ENCODE data around the gene SLC66A1. TPM values are rescaled to one million over a fixed set of nuclear protein-coding genes. Genes with fewer than 3 reads are reported as not detected.

The SLC66A1 gene
- total RNA-seq, 1 experiment from 2014 or later, result 27.7 TPM

- Histone ChIP-seq H3K9me3 (ENCODE audit: low read length) (no peaks in the 10 kb centered on the region), H3K9me2 (replicated peaks; ENCODE audit: low read length) (no peaks in the 10 kb centered on the region), H3K4me2 (ENCODE audit: low read length) (no peak overlapping the region), H3K27ac (ENCODE audit: low read length) (no peak overlapping the region), H3K4me3 (ENCODE audit: low read length) (no peak overlapping the region), H3K27me3 (ENCODE audit: low read length) (no peaks in the 10 kb centered on the region), H2AFZ (ENCODE audit: low read length) (no peak overlapping the region), H3K36me3 (ENCODE audit: low read depth, low read length) (no peaks in the 10 kb centered on the region), H3K79me2 (ENCODE audit: low read length) (no peaks in the 10 kb centered on the region; the same call in 1 of the 2 replicates), H3K9ac (ENCODE audit: low read length) (no peak overlapping the region), H4K20me1 (ENCODE audit: low read length) (no peaks in the 10 kb centered on the region), H3K4me1 (ENCODE audit: insufficient read depth, low read length) (peaks cover 10% of the 10 kb centered on the region), H3F3A (ENCODE audit: low read length, unreplicated experiment) (no peaks in the 10 kb centered on the region)
- POLR2A ChIA-PET (ENCODE audit: unreplicated experiment), result no interaction called here
- DNase-seq (no peak), ATAC-seq (no peak)
- TF ChIP-seq EZH2 (IDR thresholded peaks at IDR 0.05; ENCODE audit: low read length, unreplicated experiment), result no peak
- no peak for TF ChIP-seq CTCF (conservative IDR thresholded peaks at IDR 0.05; ENCODE audit: low read depth, low read length)
- no peak for TF ChIP-seq EZH2phosphoT487 (IDR thresholded peaks at IDR 0.05; ENCODE audit: borderline replicate concordance, low read length)
- BruUV-seq (replicated peaks), result no TSS peak
- CTCF ChIA-PET, result interaction anchor here (0.7 kb wide), 1 partner anchor 287 kb away, joined by 3 read pairs; no protein-coding TSS in a partner anchor
- intact Hi-C loops (cut with micrococcal nuclease), result no loop called here
Observed at GRCh38 chr1:19366599-19367536, 54.7 kb downstream of the SLC66A1 start.

- ATAC-seq (no peak), DNase-seq (no peak)
- H3K79me2 ChIP-seq (ENCODE audit: low read length), result no peaks in the 10 kb centered on the region
- H3K4me1 ChIP-seq (ENCODE audit: insufficient read depth, low read length), result peaks cover 3% of the 10 kb centered on the region
- H3K9me2 ChIP-seq (replicated peaks; ENCODE audit: low read length), result no peaks in the 10 kb centered on the region
- no peak overlapping the region for H3K4me3 ChIP-seq (ENCODE audit: low read length)
- no peaks in the 10 kb centered on the region for H3K36me3 ChIP-seq (ENCODE audit: low read depth, low read length)
- no peak overlapping the region for H3K4me2 ChIP-seq (ENCODE audit: low read length)
- no peak overlapping the region for H3K27ac ChIP-seq (ENCODE audit: low read length)
- intact Hi-C loops (cut with micrococcal nuclease), result no loop called here
- no peak overlapping the region for H3K9ac ChIP-seq (ENCODE audit: low read length)
- H2AFZ ChIP-seq (ENCODE audit: low read length), result no peak overlapping the region
- no peaks in the 10 kb centered on the region for H4K20me1 ChIP-seq (ENCODE audit: low read length)
- CTCF ChIA-PET, result interaction anchor here (0.7 kb wide), 1 partner anchor 286 kb away, joined by 3 read pairs; no protein-coding TSS in a partner anchor
- no TSS peak for BruUV-seq (replicated peaks)
- TF ChIP-seq CTCF (conservative IDR thresholded peaks at IDR 0.05; ENCODE audit: low read depth, low read length) (no peak), EZH2phosphoT487 (IDR thresholded peaks at IDR 0.05; ENCODE audit: borderline replicate concordance, low read length) (no peak), EZH2 (IDR thresholded peaks at IDR 0.05; ENCODE audit: low read length, unreplicated experiment) (no peak)
- POLR2A ChIA-PET (ENCODE audit: unreplicated experiment), result no interaction called here
- H3F3A ChIP-seq (ENCODE audit: low read length, unreplicated experiment), result no peaks in the 10 kb centered on the region
- no peaks in the 10 kb centered on the region for H3K27me3 ChIP-seq (ENCODE audit: low read length)
- H3K9me3 ChIP-seq (ENCODE audit: low read length), result no peaks in the 10 kb centered on the region
Observed at GRCh38 chr1:19367584-19368041, 55.5 kb downstream of the SLC66A1 start.

GRCh38 chr1:19368050-19368449, 55.9 kb downstream of the SLC66A1 start:
- no peaks in the 10 kb centered on the region for H4K20me1 ChIP-seq (ENCODE audit: low read length)
- H2AFZ ChIP-seq (ENCODE audit: low read length), result no peak overlapping the region
- no peak overlapping the region for H3K9ac ChIP-seq (ENCODE audit: low read length)
- CTCF ChIA-PET, result no interaction called here
- no peaks in the 10 kb centered on the region for H3K9me3 ChIP-seq (ENCODE audit: low read length)
- intact Hi-C loops (cut with micrococcal nuclease), result no loop called here
- ATAC-seq (no peak), DNase-seq (no peak)
- H3K27me3 ChIP-seq (ENCODE audit: low read length), result no peaks in the 10 kb centered on the region
- no peak overlapping the region for H3K4me2 ChIP-seq (ENCODE audit: low read length)
- H3K36me3 ChIP-seq (ENCODE audit: low read depth, low read length), result no peaks in the 10 kb centered on the region
- H3K4me3 ChIP-seq (ENCODE audit: low read length), result no peak overlapping the region
- no peaks in the 10 kb centered on the region for H3K79me2 ChIP-seq (ENCODE audit: low read length)
- POLR2A ChIA-PET (ENCODE audit: unreplicated experiment), result no interaction called here
- H3K9me2 ChIP-seq (replicated peaks; ENCODE audit: low read length), result no peaks in the 10 kb centered on the region
- BruUV-seq (replicated peaks), result no TSS peak
- no peaks in the 10 kb centered on the region for H3F3A ChIP-seq (ENCODE audit: low read length, unreplicated experiment)
- H3K4me1 ChIP-seq (ENCODE audit: insufficient read depth, low read length), result no peaks in the 10 kb centered on the region
- TF ChIP-seq EZH2 (IDR thresholded peaks at IDR 0.05; ENCODE audit: low read length, unreplicated experiment), result no peak
- TF ChIP-seq EZH2phosphoT487 (IDR thresholded peaks at IDR 0.05; ENCODE audit: borderline replicate concordance, low read length), result no peak
- no peak for TF ChIP-seq CTCF (conservative IDR thresholded peaks at IDR 0.05; ENCODE audit: low read depth, low read length)
- H3K27ac ChIP-seq (ENCODE audit: low read length), result no peak overlapping the region
